ENCODE measurements around the gene GSTP1.
"Not testable (repeated sequence)": the region's sequence is repeated elsewhere in the genome, so short reads cannot be mapped to it uniquely, and the experiment has no call there.

GSTP1 gene

DNA sequence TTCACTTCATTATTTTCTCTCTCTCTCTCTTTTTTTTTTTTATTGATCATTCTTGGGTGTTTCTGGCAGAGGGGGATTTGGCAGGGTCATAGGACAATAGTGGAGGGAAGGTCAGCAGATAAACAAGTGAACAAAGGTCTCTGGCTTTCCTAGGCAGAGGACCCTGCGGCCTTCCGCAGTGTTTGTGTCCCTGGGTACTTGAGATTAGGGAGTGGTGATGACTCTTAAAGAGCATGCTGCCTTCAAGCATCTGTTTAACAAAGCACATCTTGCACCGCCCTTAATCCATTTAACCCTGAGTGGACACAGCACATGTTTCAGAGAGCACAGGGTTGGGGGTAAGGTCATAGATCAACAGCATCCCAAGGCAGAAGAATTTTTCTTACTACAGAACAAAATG lies 13.8 kb downstream of the GSTP1 start:
- not testable (repeated sequence) for H3K4me3 ChIP-seq (ENCODE audit: low read length in 2 of 2); H3K9me3 ChIP-seq (ENCODE audit: control insufficient read depth in 2 of 2, low read length in 2 of 2); H3K36me3 ChIP-seq (ENCODE audit: control insufficient read depth in 2 of 2, insufficient read depth in 2 of 2, low read length in 2 of 2); H3K27me3 ChIP-seq (ENCODE audit: control insufficient read depth in 1 of 2, insufficient read depth in 2 of 2, low read length in 2 of 2); H3K4me1 ChIP-seq (ENCODE audit: control insufficient read depth, insufficient read depth, low read length); H3K9ac ChIP-seq (ENCODE audit: low read length in 2 of 2); H3K27ac ChIP-seq (ENCODE audit: low read length)

DNA sequence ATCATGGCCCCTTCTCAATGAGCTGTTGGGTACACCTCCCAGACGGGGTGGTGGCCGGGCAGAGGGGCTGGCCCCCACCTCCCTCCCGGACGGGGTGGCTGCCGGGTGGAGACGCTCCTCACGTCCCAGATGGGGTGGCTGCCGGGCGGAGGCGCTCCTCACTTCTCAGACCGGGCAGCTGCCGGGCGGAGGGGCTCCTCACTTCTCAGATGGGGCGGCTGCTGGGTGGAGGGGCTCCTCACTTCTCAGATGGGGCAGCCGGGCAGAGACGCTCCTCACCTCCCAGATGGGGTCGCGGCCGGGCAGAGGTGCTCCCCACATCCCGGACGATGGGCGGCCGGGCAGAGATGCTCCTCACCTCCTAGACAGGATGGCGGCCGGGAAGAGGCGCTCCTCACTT lies 14.4 kb downstream of the GSTP1 start:
- not testable (repeated sequence) for H3K4me3 ChIP-seq (ENCODE audit: low read length in 2 of 2); H3K36me3 ChIP-seq (ENCODE audit: control insufficient read depth in 2 of 2, insufficient read depth in 2 of 2, low read length in 2 of 2); H3K27ac ChIP-seq (ENCODE audit: low read length); H3K27me3 ChIP-seq (ENCODE audit: control insufficient read depth in 1 of 2, insufficient read depth in 2 of 2, low read length in 2 of 2); H3K9ac ChIP-seq (ENCODE audit: low read length in 2 of 2); H3K9me3 ChIP-seq (ENCODE audit: control insufficient read depth in 2 of 2, low read length in 2 of 2); H3K4me1 ChIP-seq (ENCODE audit: control insufficient read depth, insufficient read depth, low read length)

GRCh38 chr11:67599149-67599548 lies 15.5 kb downstream of the GSTP1 start:
- Histone ChIP-seq H3K36me3 (ENCODE audit: control insufficient read depth in 2 of 2, insufficient read depth in 2 of 2, low read length in 2 of 2) (no peaks in the 10 kb centered on the region), H3K9ac (ENCODE audit: low read length in 2 of 2) (no peak overlapping the region), H3K27ac (ENCODE audit: low read length) (no peak overlapping the region), H3K9me3 (ENCODE audit: control insufficient read depth in 2 of 2, low read length in 2 of 2) (no peaks in the 10 kb centered on the region), H3K4me1 (ENCODE audit: control insufficient read depth, insufficient read depth, low read length) (no peaks in the 10 kb centered on the region), H3K27me3 (ENCODE audit: control insufficient read depth in 1 of 2, insufficient read depth in 2 of 2, low read length in 2 of 2) (peaks cover 0 to 3% of the 10 kb centered on the region in 2 donors), H3K4me3 (ENCODE audit: low read length in 2 of 2) (no peak overlapping the region)

DNA sequence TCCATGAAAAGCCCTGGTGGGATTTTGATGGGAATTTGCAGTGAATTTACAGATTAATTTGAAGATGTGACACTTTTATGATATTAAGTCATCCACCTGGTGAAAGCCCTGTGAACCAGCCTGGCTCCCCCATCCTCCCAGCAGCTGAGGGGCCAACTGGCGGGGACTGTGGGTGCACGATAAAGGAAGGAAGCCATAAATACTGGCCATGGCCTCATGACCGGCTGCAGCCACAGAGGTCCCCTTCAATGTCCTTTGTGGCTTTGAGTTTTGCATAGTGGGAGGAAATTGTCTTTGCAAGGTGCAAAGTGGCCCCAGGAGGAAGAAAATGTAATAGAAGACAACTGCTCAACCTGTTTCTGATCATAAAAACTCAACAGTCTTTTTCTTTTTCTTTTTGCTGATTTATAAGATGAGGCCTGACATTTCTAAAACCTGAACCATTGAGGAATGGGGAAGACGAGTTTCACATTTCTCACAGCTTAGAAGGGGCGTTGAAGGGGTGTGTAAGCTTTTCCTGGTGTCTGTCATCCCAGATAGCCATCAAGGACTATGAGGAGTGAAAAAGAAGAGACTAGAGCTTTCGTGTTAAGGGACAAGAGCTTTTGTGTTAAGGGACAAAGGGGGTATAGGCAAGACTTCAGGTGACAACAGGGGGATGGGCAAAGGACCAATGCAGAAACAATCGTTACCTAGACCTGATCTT lies 16.9 kb downstream of the GSTP1 start:
- Histone ChIP-seq H3K4me1 (ENCODE audit: control insufficient read depth, insufficient read depth, low read length) (no peaks in the 10 kb centered on the region), H3K9me3 (ENCODE audit: control insufficient read depth in 2 of 2, low read length in 2 of 2) (no peaks in the 10 kb centered on the region), H3K27me3 (ENCODE audit: control insufficient read depth in 1 of 2, insufficient read depth in 2 of 2, low read length in 2 of 2) (peaks cover 0 to 3% of the 10 kb centered on the region in 2 donors), H3K36me3 (ENCODE audit: control insufficient read depth in 2 of 2, insufficient read depth in 2 of 2, low read length in 2 of 2) (no peaks in the 10 kb centered on the region), H3K27ac (ENCODE audit: low read length) (no peak overlapping the region), H3K4me3 (ENCODE audit: low read length in 2 of 2) (no peak overlapping the region), H3K9ac (ENCODE audit: low read length in 2 of 2) (no peak overlapping the region)

- H3K27me3 ChIP-seq (ENCODE audit: control insufficient read depth in 1 of 2, insufficient read depth in 2 of 2, low read length in 2 of 2), result peaks cover 0 to 3% of the 10 kb centered on the region in 2 donors
- peaks cover 1% of the 10 kb centered on the region for H3K4me1 ChIP-seq (ENCODE audit: control insufficient read depth, insufficient read depth, low read length)
- no peaks in the 10 kb centered on the region for H3K36me3 ChIP-seq (ENCODE audit: control insufficient read depth in 2 of 2, insufficient read depth in 2 of 2, low read length in 2 of 2)
- no peak overlapping the region for H3K4me3 ChIP-seq (ENCODE audit: low read length in 2 of 2)
- H3K9me3 ChIP-seq (ENCODE audit: control insufficient read depth in 2 of 2, low read length in 2 of 2), result no peaks in the 10 kb centered on the region
- no peak overlapping the region for H3K9ac ChIP-seq (ENCODE audit: low read length in 2 of 2)
- no peak overlapping the region for H3K27ac ChIP-seq (ENCODE audit: low read length)
These were observed 17.5 kb downstream of the GSTP1 start for GRCh38 chr11:67601098-67601497.

GRCh38 chr11:67604119-67604518 lies 20.5 kb downstream of the GSTP1 start:
- H3K9me3 ChIP-seq (ENCODE audit: control insufficient read depth in 2 of 2, low read length in 2 of 2); H3K27me3 ChIP-seq (ENCODE audit: control insufficient read depth in 1 of 2, insufficient read depth in 2 of 2, low read length in 2 of 2); H3K27ac ChIP-seq (ENCODE audit: low read length); H3K9ac ChIP-seq (ENCODE audit: low read length in 2 of 2); H3K4me3 ChIP-seq (ENCODE audit: low read length in 2 of 2); H3K36me3 ChIP-seq (ENCODE audit: control insufficient read depth in 2 of 2, insufficient read depth in 2 of 2, low read length in 2 of 2): not testable (repeated sequence)
- peaks cover 15% of the 10 kb centered on the region for H3K4me1 ChIP-seq (ENCODE audit: control insufficient read depth, insufficient read depth, low read length)

DNA sequence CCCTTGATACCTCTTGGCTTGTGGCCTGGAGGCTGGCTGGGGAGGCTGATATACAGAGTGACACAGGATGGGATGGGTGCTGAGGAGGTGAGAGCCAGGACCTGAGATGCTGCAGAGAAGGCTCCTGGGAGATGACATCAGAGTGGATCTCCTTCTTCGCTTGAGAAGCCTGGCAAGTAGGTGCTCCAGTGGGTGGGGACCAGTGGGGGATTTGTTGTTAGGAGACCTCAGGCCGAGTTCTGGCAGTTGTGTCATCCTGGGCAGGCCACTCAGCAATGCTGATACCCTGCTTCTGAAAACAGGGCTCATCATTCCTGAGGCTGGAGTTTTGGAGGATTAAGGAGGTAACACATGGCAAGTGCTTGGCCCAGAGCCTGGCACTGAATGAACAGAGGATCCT lies 21.2 kb downstream of the GSTP1 start:
- H3K4me3 ChIP-seq (ENCODE audit: low read length in 2 of 2), result no peak overlapping the region
- H3K27ac ChIP-seq (ENCODE audit: low read length), result no peak overlapping the region
- H3K9ac ChIP-seq (ENCODE audit: low read length in 2 of 2), result no peak overlapping the region
- peaks cover 15% of the 10 kb centered on the region for H3K4me1 ChIP-seq (ENCODE audit: control insufficient read depth, insufficient read depth, low read length)
- H3K27me3 ChIP-seq (ENCODE audit: control insufficient read depth in 1 of 2, insufficient read depth in 2 of 2, low read length in 2 of 2), result peaks cover 0 to 3% of the 10 kb centered on the region in 2 donors
- H3K9me3 ChIP-seq (ENCODE audit: control insufficient read depth in 2 of 2, low read length in 2 of 2), result no peaks in the 10 kb centered on the region
- peaks cover 4 to 12% of the 10 kb centered on the region in 2 donors for H3K36me3 ChIP-seq (ENCODE audit: control insufficient read depth in 2 of 2, insufficient read depth in 2 of 2, low read length in 2 of 2)

DNA sequence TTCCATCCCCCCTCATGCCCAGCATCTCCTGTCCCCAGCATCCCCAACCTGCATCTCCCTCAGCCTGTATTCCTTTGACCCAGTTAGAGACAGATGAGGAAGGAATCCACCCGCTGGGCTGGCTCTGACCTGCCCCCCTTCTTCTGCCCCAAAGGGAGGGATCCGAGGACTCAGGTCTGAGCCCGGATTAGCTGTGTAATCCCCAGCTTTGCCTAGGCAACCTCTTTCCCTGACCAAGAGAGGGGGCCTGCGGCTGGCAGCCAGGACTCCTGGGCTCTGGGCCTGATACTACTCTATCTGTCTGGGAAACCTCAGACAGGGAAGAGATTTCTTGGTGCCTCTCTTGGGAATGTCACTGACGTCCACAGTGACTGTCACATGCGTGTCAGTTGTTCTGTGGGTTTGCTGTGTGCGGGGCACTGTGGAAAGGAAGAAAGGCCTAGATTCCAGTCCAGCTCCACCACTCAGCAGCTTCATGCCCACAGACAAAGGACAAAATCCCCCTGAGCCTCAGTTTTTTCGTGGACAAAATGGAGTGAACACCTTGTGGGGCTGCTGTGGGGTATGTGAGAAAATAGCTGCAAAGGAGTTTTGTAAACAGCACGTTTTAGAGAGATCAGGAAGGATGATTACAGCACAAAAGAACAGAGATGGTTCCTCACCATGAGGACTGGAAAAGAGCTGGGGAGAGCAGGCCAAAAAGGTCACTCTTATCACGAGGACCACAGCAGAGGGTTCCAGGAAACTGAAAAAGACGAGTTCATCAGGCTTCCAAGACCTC lies 21.8 kb downstream of the GSTP1 start:
- Histone ChIP-seq H3K9me3 (ENCODE audit: control insufficient read depth in 2 of 2, low read length in 2 of 2) (no peaks in the 10 kb centered on the region), H3K9ac (ENCODE audit: low read length in 2 of 2) (no peak overlapping the region), H3K4me1 (ENCODE audit: control insufficient read depth, insufficient read depth, low read length) (peaks cover 15% of the 10 kb centered on the region), H3K4me3 (ENCODE audit: low read length in 2 of 2) (no peak overlapping the region), H3K27me3 (ENCODE audit: control insufficient read depth in 1 of 2, insufficient read depth in 2 of 2, low read length in 2 of 2) (peaks cover 0 to 3% of the 10 kb centered on the region in 2 donors), H3K36me3 (ENCODE audit: control insufficient read depth in 2 of 2, insufficient read depth in 2 of 2, low read length in 2 of 2) (peaks cover 8 to 14% of the 10 kb centered on the region in 2 donors), H3K27ac (ENCODE audit: low read length) (no peak overlapping the region)

DNA sequence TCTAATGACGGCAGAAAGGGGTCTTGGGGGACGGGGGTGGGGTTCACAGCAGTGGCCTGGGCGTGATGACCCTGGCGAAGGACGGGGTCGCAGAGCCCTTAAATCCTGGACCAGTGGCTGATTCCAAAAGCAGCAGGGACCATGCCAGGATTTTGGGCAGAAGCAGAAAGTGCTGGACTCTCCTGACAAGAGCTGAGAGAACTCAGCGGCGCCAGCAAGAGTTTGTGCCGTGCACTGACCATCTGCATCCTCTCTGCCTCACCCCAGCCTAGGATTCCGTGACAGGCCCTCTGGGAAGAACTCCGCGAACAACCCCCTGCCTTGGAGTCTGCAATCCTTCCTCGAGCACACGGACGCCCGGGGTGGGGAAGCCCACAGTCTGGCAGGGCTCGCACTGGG lies 22.5 kb downstream of the GSTP1 start:
- peaks cover 13 to 20% of the 10 kb centered on the region in 2 donors for H3K36me3 ChIP-seq (ENCODE audit: control insufficient read depth in 2 of 2, insufficient read depth in 2 of 2, low read length in 2 of 2)
- no peaks in the 10 kb centered on the region for H3K27me3 ChIP-seq (ENCODE audit: control insufficient read depth in 1 of 2, insufficient read depth in 2 of 2, low read length in 2 of 2)
- peak overlapping the region; percentile 94 to 97 for H3K4me3 ChIP-seq (ENCODE audit: low read length in 2 of 2)
- no peaks in the 10 kb centered on the region for H3K9me3 ChIP-seq (ENCODE audit: control insufficient read depth in 2 of 2, low read length in 2 of 2)
- H3K27ac ChIP-seq (ENCODE audit: low read length), result no peak overlapping the region
- peaks cover 15% of the 10 kb centered on the region for H3K4me1 ChIP-seq (ENCODE audit: control insufficient read depth, insufficient read depth, low read length)
- H3K9ac ChIP-seq (ENCODE audit: low read length in 2 of 2), result peak overlapping the region; percentile 78 to 99

- peak within 1 kb of the TSS; percentile 94 to 99 for H3K9ac ChIP-seq (ENCODE audit: low read length in 2 of 2)
- peak within 1 kb of the TSS; percentile 69 for H3K27ac ChIP-seq (ENCODE audit: low read length)
- H3K9me3 ChIP-seq (ENCODE audit: control insufficient read depth in 2 of 2, low read length in 2 of 2), result no peaks in the 10 kb centered on the region
- H3K27me3 ChIP-seq (ENCODE audit: control insufficient read depth in 1 of 2, insufficient read depth in 2 of 2, low read length in 2 of 2), result no peaks in the 10 kb centered on the region
- H3K4me3 ChIP-seq (ENCODE audit: low read length in 2 of 2), result peak within 1 kb of the TSS; percentile 94 to 97
- H3K4me1 ChIP-seq (ENCODE audit: control insufficient read depth, insufficient read depth, low read length), result peaks cover 15% of the 10 kb centered on the region
- peaks cover 13 to 22% of the 10 kb centered on the region in 2 donors for H3K36me3 ChIP-seq (ENCODE audit: control insufficient read depth in 2 of 2, insufficient read depth in 2 of 2, low read length in 2 of 2)
These were observed 23.1 kb downstream of the GSTP1 start, which contains the start of gene NDUFV1 for GRCh38 chr11:67606492-67607295. Gene NDUFV1 (plus strand): TSS chr11:67606936. CDS start chr11:67607005, 69 bp downstream.

All from stomach smooth muscle (tissue), 2 donors.